NCI-H1092 treated with DMSO at 0.1 percent for 48 hours (cell line): ENCODE measurements around the gene WNT4.

Experiments used
- DNase-seq: peaks from one replicate; lab custom pipeline; 2025; lab: John Stamatoyannopoulos, UW

The WNT4 gene

GRCh38 chr1:22163564-22163963 lies 20.7 kb upstream of the WNT4 start:
- no peak for DNase-seq

- no peak for DNase-seq
Measured at GRCh38 chr1:22163137-22163536, 20.2 kb upstream of the WNT4 start.

- no peak for DNase-seq
Measured at GRCh38 chr1:22159891-22160290, 17.0 kb upstream of the WNT4 start.

GRCh38 chr1:22158654-22159053 lies 15.8 kb upstream of the WNT4 start:
- DNase-seq: no peak

DNA sequence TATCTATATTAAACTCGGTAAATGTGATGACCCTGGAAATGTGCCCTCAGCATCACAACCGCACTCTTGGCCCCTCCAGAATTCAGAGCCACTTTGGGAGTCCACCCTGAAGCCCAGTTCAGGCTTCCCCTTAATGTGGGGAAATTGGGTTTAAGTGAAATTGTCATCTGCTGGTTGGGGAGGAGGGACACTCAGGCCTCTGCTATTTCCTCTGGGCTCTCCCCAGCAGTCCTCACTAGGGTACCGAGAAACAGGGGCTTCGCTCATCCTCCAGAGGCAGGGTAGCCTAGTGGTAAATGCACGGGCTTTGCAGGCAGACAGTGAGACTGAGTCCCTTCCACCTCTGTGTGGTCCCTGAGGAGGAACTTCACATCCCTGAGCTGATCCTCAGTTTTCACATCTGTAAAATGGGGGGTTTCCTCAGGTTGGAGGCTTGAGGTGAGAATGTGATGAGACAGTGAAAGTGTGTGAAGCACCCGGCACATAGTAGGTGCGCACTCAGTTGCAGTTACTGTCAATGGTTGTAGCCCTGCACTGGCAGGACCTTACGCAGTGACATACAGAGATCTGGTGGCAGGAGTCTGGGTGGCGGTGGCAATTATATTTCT lies 14.6 kb upstream of the WNT4 start:
- DNase-seq: no peak

GRCh38 chr1:22155517-22155916 lies 12.6 kb upstream of the WNT4 start:
- DNase-seq: no peak

GRCh38 chr1:22154626-22155025 lies 11.7 kb upstream of the WNT4 start:
- no peak for DNase-seq

DNA sequence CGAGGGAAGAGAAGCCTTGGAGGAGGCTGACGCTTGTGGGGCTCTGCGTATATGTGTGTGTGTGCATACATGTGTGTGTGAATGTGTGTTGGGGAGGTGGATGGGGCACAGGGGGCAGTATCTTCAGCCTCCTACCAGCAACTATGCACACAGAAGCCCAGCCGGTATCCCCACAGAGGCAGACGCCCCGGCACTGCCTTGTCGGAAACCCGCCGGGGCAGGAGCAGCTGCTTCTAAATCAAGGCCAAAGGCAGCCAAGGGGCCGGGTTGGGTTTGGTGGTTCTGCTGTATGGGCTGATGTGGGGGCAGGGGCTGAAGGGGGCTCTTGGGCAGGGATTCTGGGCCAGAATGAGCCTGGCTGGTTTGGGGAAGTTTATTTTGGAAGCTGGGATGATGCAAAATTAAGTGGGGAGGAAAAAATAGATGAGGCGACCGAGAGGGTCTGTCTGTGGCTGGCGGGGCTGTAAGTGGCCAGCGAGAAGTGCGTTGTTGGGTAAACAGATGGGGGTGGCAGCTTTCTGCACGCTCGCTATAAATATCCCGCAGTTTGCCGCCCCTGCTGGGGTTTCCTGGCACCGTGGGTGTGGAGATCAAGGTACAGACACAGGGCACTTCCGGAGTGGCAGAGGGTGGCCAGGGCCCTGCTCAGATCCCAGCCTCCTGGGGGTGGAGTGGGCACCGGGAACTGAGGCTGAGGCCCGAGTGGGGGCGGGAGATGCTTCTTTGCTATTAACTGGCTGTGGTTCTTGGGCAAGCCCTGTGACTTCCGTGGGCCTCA lies 11.0 kb upstream of the WNT4 start:
- DNase-seq: peak; percentile 31

- no peak for DNase-seq
Measured at GRCh38 chr1:22150923-22151322, 8.0 kb upstream of the WNT4 start.

- no peak for DNase-seq
Measured at GRCh38 chr1:22142315-22143064, 407 bp downstream of the WNT4 start.

DNA sequence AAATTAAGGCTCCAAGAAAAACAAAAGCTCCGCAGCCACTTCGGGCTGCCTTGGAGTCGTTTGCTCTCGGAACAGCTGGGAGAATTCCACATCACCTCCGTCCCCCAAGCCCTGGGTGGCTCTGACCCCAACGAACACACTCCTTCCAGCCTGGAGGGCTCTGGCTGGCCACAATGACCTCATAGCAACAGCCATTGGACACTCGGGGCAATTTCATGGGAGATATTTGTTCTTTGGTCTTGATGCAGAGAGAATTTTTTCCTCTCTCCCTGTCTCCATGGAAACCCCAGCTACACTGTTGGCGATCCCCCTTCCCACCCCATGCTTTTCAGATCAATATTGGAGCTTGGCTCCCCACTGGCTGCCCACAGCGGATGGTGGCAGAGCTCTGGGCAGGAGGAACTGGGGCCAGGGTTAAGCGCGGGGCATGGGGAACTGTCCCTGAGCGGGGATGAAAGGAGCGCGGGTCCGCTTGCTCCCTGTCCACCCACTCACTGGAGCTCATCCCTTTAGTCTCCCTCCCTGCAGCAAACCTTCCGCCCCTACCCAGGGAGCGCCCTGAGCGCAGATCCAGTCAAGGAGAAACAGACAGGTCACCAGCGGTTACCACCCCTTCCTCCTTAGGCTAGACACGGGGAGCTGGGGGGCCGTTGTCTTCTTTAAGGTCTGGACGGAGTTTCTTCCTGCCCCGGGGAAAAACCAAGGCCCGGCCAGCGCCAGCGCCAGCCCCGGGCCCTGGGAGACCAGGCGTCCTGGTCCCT lies 1.2 kb downstream of the WNT4 start:
- DNase-seq: no peak

GRCh38 chr1:22140694-22141093 lies 2.2 kb downstream of the WNT4 start:
- DNase-seq: no peak

DNA sequence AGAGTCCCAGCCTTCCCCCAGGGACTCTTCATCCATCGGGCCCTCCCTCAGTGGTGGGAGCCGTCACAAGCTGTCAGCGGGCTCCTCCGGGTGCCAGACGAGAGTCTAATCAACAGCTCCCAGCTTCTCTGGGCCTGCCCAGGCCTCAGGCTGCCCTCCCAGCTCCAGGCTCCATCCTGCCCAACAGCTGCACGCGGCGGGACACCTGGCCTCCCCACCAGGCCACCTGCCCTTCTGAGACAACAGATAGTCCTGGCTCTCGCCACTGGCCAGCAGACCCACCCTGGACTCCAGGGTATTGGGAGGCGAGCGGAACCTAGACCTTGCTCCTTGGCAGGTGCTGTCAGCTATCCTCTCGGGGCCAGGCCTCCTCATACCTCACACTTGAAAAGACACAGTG lies 3.1 kb downstream of the WNT4 start:
- no peak for DNase-seq

GRCh38 chr1:22139066-22139594 lies 3.8 kb downstream of the WNT4 start:
- DNase-seq: peak; percentile 24

GRCh38 chr1:22137004-22137720 lies 5.7 kb downstream of the WNT4 start:
- DNase-seq: no peak

DNA sequence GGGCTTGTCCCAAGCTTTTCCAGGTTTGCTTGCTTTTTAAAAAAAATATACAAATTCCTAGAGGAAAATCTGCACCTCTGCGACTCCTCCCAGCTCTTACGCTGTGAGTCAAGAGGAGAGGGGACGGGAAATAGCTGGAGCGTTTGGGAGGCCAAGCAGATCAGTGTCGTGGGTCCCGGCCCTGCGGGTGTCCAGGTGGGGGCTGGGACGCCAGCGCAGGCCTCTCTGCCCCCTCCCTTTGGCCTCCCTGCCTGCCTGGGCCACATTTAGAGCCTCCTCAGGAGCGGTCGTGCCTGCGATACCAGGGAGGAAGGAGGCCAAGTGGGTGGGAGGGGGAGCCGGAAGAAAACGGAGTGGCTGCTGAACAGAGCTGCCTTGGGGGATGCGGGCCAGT lies 9.0 kb downstream of the WNT4 start:
- no peak for DNase-seq

- DNase-seq: no peak
Measured at GRCh38 chr1:22133247-22133930, 9.5 kb downstream of the WNT4 start.

GRCh38 chr1:22132517-22133235 lies 10.2 kb downstream of the WNT4 start:
- DNase-seq: no peak

DNA sequence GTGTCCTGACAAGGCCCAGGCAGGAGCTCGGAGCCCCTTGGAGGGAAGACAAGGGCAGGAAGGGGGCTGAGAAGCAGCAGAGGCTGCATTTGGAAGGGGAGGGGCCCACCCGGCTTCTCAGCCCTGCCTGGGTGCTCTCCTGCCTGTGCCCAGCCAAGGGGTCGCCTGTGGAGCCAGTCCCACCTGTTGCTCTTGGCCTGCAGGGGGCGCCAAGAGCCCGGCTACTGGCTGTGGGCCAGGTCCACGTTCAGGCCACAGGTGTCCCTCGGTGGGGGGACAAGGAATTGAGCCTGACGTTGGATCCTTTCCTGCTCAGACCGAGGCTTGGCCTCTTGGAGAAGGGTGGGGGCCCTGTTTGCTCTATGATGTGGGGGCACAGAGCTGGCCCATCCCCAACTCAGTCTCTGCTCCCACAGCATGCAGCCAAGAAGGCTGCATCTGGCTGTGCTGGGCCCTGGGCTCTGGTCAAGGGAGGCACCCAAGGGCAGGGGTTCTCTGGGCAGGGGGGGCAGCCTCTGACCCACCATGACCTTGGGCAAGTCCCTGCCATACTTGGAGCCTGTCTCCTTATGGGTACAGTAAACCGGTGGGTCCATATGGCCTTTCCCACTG lies 10.9 kb downstream of the WNT4 start:
- DNase-seq: peak; percentile 49

GRCh38 chr1:22131062-22131461 lies 11.8 kb downstream of the WNT4 start:
- no peak for DNase-seq
